Measurements from ENCODE around the gene NMNAT2. TPM values are rescaled to one million over a fixed set of nuclear protein-coding genes. Genes with fewer than 3 reads are reported as not detected.

NMNAT2 gene
- total and polyA plus RNA-seq, 2 of the 8 experiments (the other 6 are each of a cell fraction or from before 2014, with no cell fraction given), result 6.5 to 20.9 TPM

DNA sequence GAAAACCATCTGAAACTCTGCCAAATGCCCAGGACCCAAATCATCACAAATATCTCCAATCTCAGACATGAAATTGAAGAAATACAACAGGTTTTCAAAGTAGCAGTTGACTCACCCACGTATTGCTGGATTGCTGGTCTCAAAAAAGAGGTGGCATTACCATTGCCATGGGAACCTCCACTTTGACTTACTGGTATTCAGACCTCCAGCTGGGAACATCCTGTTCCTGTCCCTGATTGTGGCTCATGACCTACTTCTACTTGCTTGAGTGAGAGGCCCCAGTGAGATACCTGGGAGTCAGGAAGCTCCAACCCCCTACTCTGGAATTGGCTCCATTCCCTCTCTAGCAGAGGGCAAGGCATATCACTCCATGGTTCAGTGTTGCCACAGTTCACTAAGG lies 64.6 kb downstream of the NMNAT2 start:
- no peaks in the 10 kb centered on the region for H3K79me1 ChIP-seq (ENCODE audit: low read depth, low read length)
- no peak overlapping the region for H4K5ac ChIP-seq (ENCODE audit: insufficient read length, low read depth, low read length)
- CTCF ChIA-PET (ENCODE audit: partially characterized antibody), result interaction anchor here (1.0 to 1.4 kb wide), 4 partner anchors 35 to 73 kb away, joined by 3 to 5 read pairs (median 4); no protein-coding TSS in a partner anchor
- H3K23ac ChIP-seq (ENCODE audit: insufficient read length), result no peak overlapping the region
- H2BK20ac ChIP-seq (ENCODE audit: low read length), result no peak overlapping the region
- H3K18ac ChIP-seq (ENCODE audit: extremely low read depth, low read length), result no peak overlapping the region
- no peak overlapping the region for H2BK12ac ChIP-seq (ENCODE audit: low read depth, low read length)
- no peak overlapping the region for H3K4me2 ChIP-seq (ENCODE audit: insufficient read depth in 1 of 2, low read depth in 2 of 2, low read length in 2 of 2)
- H4K8ac ChIP-seq (ENCODE audit: extremely low read depth, insufficient read depth, low read length), result no peak overlapping the region
- DNase-seq (ENCODE audit: low read depth in 1 of 2, low spot score in 2 of 2) (no peak), FAIRE-seq (no peak)
- TF ChIP-seq SP1 (IDR thresholded peaks at IDR 0.05; ENCODE audit: low read depth, low read length), result 0 out of 2 replicates have a peak, but pooled peaks have one; percentile 29
- no peak for TF ChIP-seq JUND (IDR thresholded peaks at IDR 0.05; ENCODE audit: low read length)
- no peak overlapping the region for H2BK5ac ChIP-seq (ENCODE audit: low read depth, low read length)
- H3K4me1 ChIP-seq (replicated peaks in 1 of 4; ENCODE audit: control insufficient read depth in 3 of 4, insufficient read depth in 4 of 4, low read length in 3 of 4), result peaks cover 0 to 18% (median 3%) of the 10 kb centered on the region in 4 experiments; a peak in 4 of 7 replicates
- POLR2A ChIA-PET (ENCODE audit: partially characterized antibody), result interaction anchor here (0.8 kb wide), 1 partner anchor 15 kb away, joined by 5 read pairs; no protein-coding TSS in a partner anchor
- no peak overlapping the region for H3K9ac ChIP-seq (replicated peaks in 1 of 4; ENCODE audit: extremely low read depth in 1 of 4, low read depth in 3 of 4, low read length in 3 of 4)
- no peaks in the 10 kb centered on the region for H4K20me1 ChIP-seq (replicated peaks in 1 of 2; ENCODE audit: control insufficient read depth in 1 of 2, insufficient read depth in 2 of 2, low read length in 2 of 2)
- H3K9me3 ChIP-seq (ENCODE audit: insufficient read depth in 2 of 2, low read depth in 1 of 2, low read length in 1 of 2), result no peaks in the 10 kb centered on the region
- H3K4me3 ChIP-seq (ENCODE audit: extremely low read depth in 1 of 4, insufficient read depth in 2 of 4, low read depth in 3 of 4, low read length in 4 of 4), result no peak overlapping the region
- no peaks in the 10 kb centered on the region for H3K36me3 ChIP-seq (ENCODE audit: control insufficient read depth in 2 of 4, insufficient read depth in 4 of 4, low read length in 3 of 4)
- H3K27ac ChIP-seq (ENCODE audit: low read depth, low read length), result no peak overlapping the region
- 50% methylated on average over 1 of the region's 1 CpG; no CpG with 5 or more reads in 1 of the 2 experiments for WGBS, 2 experiments (ENCODE audit: extremely low coverage in 1 of 2, insufficient coverage in 1 of 2, insufficient read length in 1 of 2, insufficient replicate concordance in 2 of 2, low coverage in 1 of 2, low lambda C conversion rate in 2 of 2, missing lambda C conversion rate in 1 of 2)
- H3K79me2 ChIP-seq (ENCODE audit: control insufficient read depth in 1 of 2, insufficient read depth in 2 of 2, low read length in 2 of 2), result no peaks in the 10 kb centered on the region
- no peak overlapping the region for H3K14ac ChIP-seq (ENCODE audit: insufficient read length)
- H2AFZ ChIP-seq (ENCODE audit: low read length), result no peak overlapping the region
- H2BK15ac ChIP-seq (ENCODE audit: low read length), result no peak overlapping the region
- H2BK120ac ChIP-seq (replicated peaks; ENCODE audit: low read depth, low read length), result no peak overlapping the region
- H3K23me2 ChIP-seq (ENCODE audit: low read depth, low read length), result no peaks in the 10 kb centered on the region
- no peak overlapping the region for H4K91ac ChIP-seq (replicated peaks; ENCODE audit: insufficient read length, low read length)
- no peak overlapping the region for H3K56ac ChIP-seq (replicated peaks; ENCODE audit: insufficient read length, low read depth, low read length)
- H3K4ac ChIP-seq (replicated peaks; ENCODE audit: insufficient read length, low read depth, low read length), result no peak overlapping the region
- H2AK5ac ChIP-seq (ENCODE audit: low read depth, low read length), result no peak overlapping the region
- H3K27me3 ChIP-seq (replicated peaks in 1 of 4; ENCODE audit: control insufficient read depth in 3 of 4, extremely low read depth in 1 of 4, insufficient read depth in 3 of 4, low read length in 3 of 4), result no peaks in the 10 kb centered on the region
